Measurements from ENCODE around the gene CLIC1.

DNA sequence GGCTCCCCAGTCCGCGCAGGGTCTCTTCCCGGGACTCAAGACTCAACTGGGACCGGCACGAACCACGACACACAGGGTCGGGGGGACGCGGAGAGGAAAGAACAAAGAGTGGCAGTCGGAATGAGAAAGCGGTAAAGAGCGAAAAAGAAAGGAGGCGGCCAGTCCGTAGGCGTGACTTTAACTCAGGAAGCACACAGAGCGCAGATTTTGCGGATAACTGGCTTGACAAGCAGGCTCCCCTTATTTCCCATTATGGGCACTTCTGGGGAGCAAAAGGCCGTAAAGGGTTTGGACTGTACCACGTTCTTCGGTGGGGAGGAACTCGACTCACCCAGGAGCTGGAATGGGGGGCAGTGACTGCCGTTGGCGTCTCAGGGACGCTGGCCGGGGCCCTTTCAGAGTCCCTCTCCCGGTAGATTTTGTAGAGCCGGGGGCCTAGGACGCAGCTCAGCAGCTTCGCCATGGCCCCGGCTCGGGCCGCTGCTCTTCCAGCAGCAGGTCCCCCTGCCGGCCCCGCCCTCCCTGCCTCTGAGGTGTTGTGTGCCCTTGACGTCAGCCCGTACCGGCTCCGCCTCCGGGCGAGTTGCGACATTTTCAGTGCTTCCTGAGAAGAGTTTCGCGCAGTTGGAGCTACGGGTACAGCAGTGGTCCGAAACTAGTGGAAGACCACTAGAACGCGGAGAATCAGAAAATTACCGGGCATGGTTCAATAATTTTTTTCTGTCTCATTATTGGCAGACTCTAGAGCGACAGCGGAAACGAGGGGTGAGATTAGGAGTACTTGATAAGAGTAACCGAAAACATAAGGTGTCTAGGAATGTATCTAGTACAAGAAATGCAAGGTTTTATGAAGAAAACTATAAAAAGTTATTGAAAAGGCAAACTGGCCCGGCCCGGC lies 33.3 kb downstream of the CLIC1 start, which contains the start of gene ABHD16A:
- TF ChIP-seq CTCF (IDR thresholded peaks at IDR 0.05) (peak in 2 of 3 donors; percentile 14 to 26), POLR2A (IDR thresholded peaks at IDR 0.05) (peak; percentile 96)

Measured in breast epithelium (tissue), 3 donors.